Colonic mucosa (tissue), 4 donors: ENCODE data around the gene PDE9A. TPM values are rescaled to one million over a fixed set of nuclear protein-coding genes. Genes with fewer than 3 reads are reported as not detected.

Source experiments
- DNase-seq: peaks from one replicate; pipeline ENCODE4 v3.0.0-alpha.2; 2020
- H3K27ac ChIP-seq: fragments of 200-600 bp; one replicate; pipeline ENCODE4 v1.8.0; 2021
- H3K27me3 ChIP-seq: fragments of 200-600 bp; one replicate; pipeline ENCODE4 v1.8.0; 2021
- H3K36me3 ChIP-seq: fragments of 200-600 bp; one replicate; pipeline ENCODE4 v1.8.0; 2021
- H3K4me1 ChIP-seq: fragments of 200-600 bp; one replicate; pipeline ENCODE4 v1.8.0; 2021; ENCODE audit warnings: mild to moderate bottlenecking
- H3K4me3 ChIP-seq: fragments of 200-600 bp; one replicate; pipeline ENCODE4 v1.8.0; 2021
- H3K9ac ChIP-seq, 2 donors: one replicate each; pipeline ENCODE4 v1.7.0; 2013; ENCODE audit warnings: control low read depth in 2 of 2, low read depth in 2 of 2, low read length in 2 of 2
- H3K9me3 ChIP-seq: fragments of 200-600 bp; one replicate; pipeline ENCODE4 v1.8.0; 2021
- CTCF ChIP-seq: fragments of 200-600 bp; IDR thresholded peaks from one replicate; pipeline ENCODE4 v1.8.0; 2022; ENCODE audit warnings: antibody characterized with exemption, mild to moderate bottlenecking
- intact Hi-C: fragments of 100-400 bp; cut with DNase I; formaldehyde crosslinking; loops from one replicate; pipeline ENCODE4 v1.14.1; 2022
- total RNA-seq, 2 donors: library from RNA; stranded (reverse); fragmentation: NEBNext Ultra II Directional in 1 of 2; extraction: Animal tissue kit (Norgen Biotek cat#: 25700) in 1 of 2; gene quantifications; one replicate each; pipeline ENCODE4 v1.2.1, GENCODE V29; 2021
- donor health status: healthy.
- donor health status: DM: no; HTN: no; CAD: no.
- donor health status: DM: no; HTN: no; CAD: no.

Gene PDE9A
- total RNA-seq, 2 donors from 2014 or later: 37.5 to 56.0 TPM

- intact Hi-C loops: no loop called here
- no peak for DNase-seq
- no peaks in the 10 kb centered on the region for H3K9me3 ChIP-seq
- H3K27ac ChIP-seq: no peak overlapping the region
- H3K9ac ChIP-seq: no peak overlapping the region
- no peaks in the 10 kb centered on the region for H3K36me3 ChIP-seq
- no peak overlapping the region for H3K4me3 ChIP-seq
- no peaks in the 10 kb centered on the region for H3K4me1 ChIP-seq
- no peak for TF ChIP-seq CTCF
- no peaks in the 10 kb centered on the region for H3K27me3 ChIP-seq
Observed at GRCh38 chr21:42688226-42688840, 34.9 kb downstream of the PDE9A start.

GRCh38 chr21:42688841-42689371 lies 35.5 kb downstream of the PDE9A start:
- H3K4me3 ChIP-seq: no peak overlapping the region
- no peaks in the 10 kb centered on the region for H3K36me3 ChIP-seq
- no peak for TF ChIP-seq CTCF
- DNase-seq: no peak
- H3K27ac ChIP-seq: no peak overlapping the region
- H3K9me3 ChIP-seq: no peaks in the 10 kb centered on the region
- H3K27me3 ChIP-seq: no peaks in the 10 kb centered on the region
- intact Hi-C loops: no loop called here
- H3K9ac ChIP-seq: no peak overlapping the region
- H3K4me1 ChIP-seq: no peaks in the 10 kb centered on the region

- TF ChIP-seq CTCF: no peak
- Histone ChIP-seq H3K4me3 (no peak overlapping the region), H3K27me3 (no peaks in the 10 kb centered on the region), H3K27ac (no peak overlapping the region), H3K9me3 (no peaks in the 10 kb centered on the region), H3K4me1 (no peaks in the 10 kb centered on the region), H3K9ac (no peak overlapping the region), H3K36me3 (no peaks in the 10 kb centered on the region)
- no peak for DNase-seq
- intact Hi-C loops: no loop called here
Observed at GRCh38 chr21:42690586-42690985, 37.2 kb downstream of the PDE9A start.

- DNase-seq: no peak
Observed at GRCh38 chr21:42691901-42692559, 38.6 kb downstream of the PDE9A start.

GRCh38 chr21:42692688-42693087 lies 39.3 kb downstream of the PDE9A start:
- no peak overlapping the region for H3K27ac ChIP-seq
- no peaks in the 10 kb centered on the region for H3K4me1 ChIP-seq
- intact Hi-C loops: no loop called here
- no peak for DNase-seq
- no peaks in the 10 kb centered on the region for H3K36me3 ChIP-seq
- no peaks in the 10 kb centered on the region for H3K27me3 ChIP-seq
- no peak overlapping the region for H3K4me3 ChIP-seq
- H3K9me3 ChIP-seq: no peaks in the 10 kb centered on the region
- TF ChIP-seq CTCF: no peak
- H3K9ac ChIP-seq: no peak overlapping the region

More at GRCh38 chr21:42691901-42692559, 38.6 kb downstream of the PDE9A start:
- no peaks in the 10 kb centered on the region for H3K27me3 ChIP-seq
- no peaks in the 10 kb centered on the region for H3K4me1 ChIP-seq
- no peak overlapping the region for H3K27ac ChIP-seq
- intact Hi-C loops: no loop called here
- no peak overlapping the region for H3K4me3 ChIP-seq
- TF ChIP-seq CTCF: no peak
- H3K9me3 ChIP-seq: no peaks in the 10 kb centered on the region
- no peaks in the 10 kb centered on the region for H3K36me3 ChIP-seq
- H3K9ac ChIP-seq: no peak overlapping the region
